ENCODE results near the gene NCKAP5L. TPM values are rescaled to one million over a fixed set of nuclear protein-coding genes. Genes with fewer than 3 reads are reported as not detected.

NCKAP5L gene
- total RNA-seq, 1 experiment from 2014 or later: 20.9 TPM

GRCh38 chr12:49801141-49802063 is 26.8 kb downstream of the NCKAP5L start:
- Histone ChIP-seq H3K27me3 (ENCODE audit: insufficient read depth, low read depth) (no peaks in the 10 kb centered on the region), H2AFZ (no peak overlapping the region), H3F3A (ENCODE audit: insufficient read depth, low read depth) (no peaks in the 10 kb centered on the region; the same call in 1 of the 2 replicates), H3K9me2 (ENCODE audit: insufficient read depth) (no peaks in the 10 kb centered on the region), H3K4me3 (no peak overlapping the region), H3K36me3 (ENCODE audit: low read depth) (no peaks in the 10 kb centered on the region), H3K4me1 (replicated peaks; ENCODE audit: insufficient read depth) (no peaks in the 10 kb centered on the region), H3K4me2 (no peak overlapping the region), H3K79me2 (ENCODE audit: low read depth) (no peaks in the 10 kb centered on the region), H4K20me1 (ENCODE audit: insufficient read depth) (no peaks in the 10 kb centered on the region), H3K9me3 (ENCODE audit: insufficient read depth, low read depth) (no peaks in the 10 kb centered on the region), H3K27ac (no peak overlapping the region)
- DNase-seq: no peak
- TF ChIP-seq CTCF (conservative IDR thresholded peaks at IDR 0.05): no peak
- TF ChIP-seq EZH2 (IDR thresholded peaks at IDR 0.05; ENCODE audit: low read depth): no peak
- BruUV-seq (replicated peaks): no TSS peak
- CTCF ChIA-PET: interaction anchor here (0.5 kb wide), 1 partner anchor 166 kb away, joined by 3 read pairs; no protein-coding TSS in a partner anchor
- POLR2A ChIA-PET (ENCODE audit: unreplicated experiment): no interaction called here
- intact Hi-C loops (cut with micrococcal nuclease; ENCODE audit: unreplicated experiment): no loop called here

GRCh38 chr12:49800421-49801140 is 27.6 kb downstream of the NCKAP5L start:
- no TSS peak for BruUV-seq (replicated peaks)
- no peak overlapping the region for H3K4me3 ChIP-seq
- H3K9me2 ChIP-seq (ENCODE audit: insufficient read depth): no peaks in the 10 kb centered on the region
- no peak for TF ChIP-seq CTCF (conservative IDR thresholded peaks at IDR 0.05)
- no peak for TF ChIP-seq EZH2 (IDR thresholded peaks at IDR 0.05; ENCODE audit: low read depth)
- H3F3A ChIP-seq (ENCODE audit: insufficient read depth, low read depth): no peaks in the 10 kb centered on the region; the same call in 1 of the 2 replicates
- intact Hi-C loops (cut with micrococcal nuclease; ENCODE audit: unreplicated experiment): no loop called here
- no peaks in the 10 kb centered on the region for H3K36me3 ChIP-seq (ENCODE audit: low read depth)
- no peaks in the 10 kb centered on the region for H3K4me1 ChIP-seq (replicated peaks; ENCODE audit: insufficient read depth)
- H3K79me2 ChIP-seq (ENCODE audit: low read depth): no peaks in the 10 kb centered on the region
- H3K4me2 ChIP-seq: no peak overlapping the region
- POLR2A ChIA-PET (ENCODE audit: unreplicated experiment): no interaction called here
- H3K27ac ChIP-seq: no peak overlapping the region
- no peaks in the 10 kb centered on the region for H3K9me3 ChIP-seq (ENCODE audit: insufficient read depth, low read depth)
- DNase-seq: no peak
- CTCF ChIA-PET: interaction anchor here (0.6 kb wide), 1 partner anchor 269 kb away, joined by 9 read pairs; no protein-coding TSS in a partner anchor
- no peak overlapping the region for H2AFZ ChIP-seq
- H3K27me3 ChIP-seq (ENCODE audit: insufficient read depth, low read depth): no peaks in the 10 kb centered on the region
- no peaks in the 10 kb centered on the region for H4K20me1 ChIP-seq (ENCODE audit: insufficient read depth)

- DNase-seq: no peak
- Histone ChIP-seq H4K20me1 (ENCODE audit: insufficient read depth) (no peaks in the 10 kb centered on the region), H3K4me2 (no peak overlapping the region), H3K9me3 (ENCODE audit: insufficient read depth, low read depth) (no peaks in the 10 kb centered on the region), H3K4me3 (no peak overlapping the region), H3K27me3 (ENCODE audit: insufficient read depth, low read depth) (no peaks in the 10 kb centered on the region), H3K27ac (no peak overlapping the region), H3K9me2 (ENCODE audit: insufficient read depth) (no peaks in the 10 kb centered on the region), H2AFZ (no peak overlapping the region), H3K4me1 (replicated peaks; ENCODE audit: insufficient read depth) (no peaks in the 10 kb centered on the region), H3F3A (ENCODE audit: insufficient read depth, low read depth) (no peaks in the 10 kb centered on the region; the same call in 1 of the 2 replicates), H3K79me2 (ENCODE audit: low read depth) (no peaks in the 10 kb centered on the region), H3K36me3 (ENCODE audit: low read depth) (no peaks in the 10 kb centered on the region)
- ChIA-PET CTCF (no interaction called here), POLR2A (ENCODE audit: unreplicated experiment) (no interaction called here)
- BruUV-seq (replicated peaks): no TSS peak
- intact Hi-C loops (cut with micrococcal nuclease; ENCODE audit: unreplicated experiment): no loop called here
- no peak for TF ChIP-seq CTCF (conservative IDR thresholded peaks at IDR 0.05)
- TF ChIP-seq EZH2 (IDR thresholded peaks at IDR 0.05; ENCODE audit: low read depth): no peak
Measured at GRCh38 chr12:49798934-49799333, 29.3 kb downstream of the NCKAP5L start.
